Measurements from ENCODE around the gene CD79A.

CD79A gene

DNA sequence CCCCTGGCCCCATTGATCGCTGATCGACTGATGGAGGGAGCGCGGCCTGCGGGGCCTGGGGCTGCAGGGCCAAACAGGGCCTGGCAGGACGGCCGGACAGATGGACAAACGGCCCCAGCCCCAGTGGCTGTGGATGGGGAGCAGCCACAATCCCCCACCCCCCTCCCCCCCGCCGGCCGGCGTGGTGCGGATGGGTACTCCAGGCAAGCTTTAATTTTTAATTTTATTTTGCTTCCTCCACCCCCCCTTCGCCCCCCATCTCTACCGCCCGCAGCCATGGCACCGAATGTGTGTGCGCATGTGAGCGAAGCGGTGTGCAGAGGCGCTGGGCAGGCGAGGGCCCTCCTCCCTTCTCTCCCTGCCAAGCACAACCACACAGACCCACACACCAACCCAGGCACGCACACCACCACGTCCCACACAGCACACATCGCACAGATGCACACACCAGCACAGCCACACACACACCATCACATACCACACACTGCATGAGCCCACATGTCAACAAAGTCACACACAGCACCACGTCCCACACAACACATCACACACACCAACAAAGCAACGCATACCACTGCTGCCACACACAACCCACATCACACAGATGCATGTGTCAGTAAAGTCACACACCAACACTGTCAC lies 38.8 kb downstream of the CD79A start:
- H3K4me1 ChIP-seq = peaks cover 13% of the 10 kb centered on the region
- TF ChIP-seq, protein P1, sequence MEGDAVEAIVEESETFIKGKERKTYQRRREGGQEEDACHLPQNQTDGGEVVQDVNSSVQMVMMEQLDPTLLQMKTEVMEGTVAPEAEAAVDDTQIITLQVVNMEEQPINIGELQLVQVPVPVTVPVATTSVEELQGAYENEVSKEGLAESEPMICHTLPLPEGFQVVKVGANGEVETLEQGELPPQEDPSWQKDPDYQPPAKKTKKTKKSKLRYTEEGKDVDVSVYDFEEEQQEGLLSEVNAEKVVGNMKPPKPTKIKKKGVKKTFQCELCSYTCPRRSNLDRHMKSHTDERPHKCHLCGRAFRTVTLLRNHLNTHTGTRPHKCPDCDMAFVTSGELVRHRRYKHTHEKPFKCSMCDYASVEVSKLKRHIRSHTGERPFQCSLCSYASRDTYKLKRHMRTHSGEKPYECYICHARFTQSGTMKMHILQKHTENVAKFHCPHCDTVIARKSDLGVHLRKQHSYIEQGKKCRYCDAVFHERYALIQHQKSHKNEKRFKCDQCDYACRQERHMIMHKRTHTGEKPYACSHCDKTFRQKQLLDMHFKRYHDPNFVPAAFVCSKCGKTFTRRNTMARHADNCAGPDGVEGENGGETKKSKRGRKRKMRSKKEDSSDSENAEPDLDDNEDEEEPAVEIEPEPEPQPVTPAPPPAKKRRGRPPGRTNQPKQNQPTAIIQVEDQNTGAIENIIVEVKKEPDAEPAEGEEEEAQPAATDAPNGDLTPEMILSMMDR (IDR thresholded peaks at IDR 0.05) = no peak
- H3K4me2 ChIP-seq (ENCODE audit: low read length) = no peak overlapping the region

DNA sequence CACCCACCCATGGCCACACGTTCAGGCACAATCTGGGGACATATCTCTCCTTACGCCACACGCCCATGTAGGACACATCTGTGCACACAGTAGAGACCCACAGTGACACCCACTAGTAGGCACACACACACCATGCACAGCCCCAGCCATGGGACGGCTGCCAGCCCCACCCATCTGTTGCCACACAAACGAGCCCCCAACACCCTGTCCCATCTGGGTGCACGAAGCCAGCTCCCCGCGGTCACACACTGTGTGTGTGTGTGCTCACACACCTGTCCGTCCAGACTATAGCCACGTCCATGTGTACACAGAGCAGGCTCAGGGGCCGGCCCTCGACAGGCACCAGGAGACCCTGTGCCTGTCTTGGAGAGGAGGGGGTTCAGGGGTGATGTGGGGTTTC lies 40.6 kb downstream of the CD79A start:
- Histone ChIP-seq H3K4me3 (ENCODE audit: low read depth, low read length) (no peak overlapping the region), H3K27me3 (ENCODE audit: control insufficient read depth, insufficient read depth, low read length) (peaks cover 5% of the 10 kb centered on the region), H2AFZ (no peak overlapping the region), H3K9me3 (ENCODE audit: control insufficient read depth, low read length) (no peaks in the 10 kb centered on the region), H3K79me2 (peaks cover 4% of the 10 kb centered on the region), H3K4me1 (peaks cover 6% of the 10 kb centered on the region), H3K9ac (no peak overlapping the region), H3K4me2 (ENCODE audit: low read length) (no peak overlapping the region), H3K27ac (no peak overlapping the region), H3K36me3 (ENCODE audit: control insufficient read depth, insufficient read depth, low read length) (no peaks in the 10 kb centered on the region)
- TF ChIP-seq, protein P1 (IDR thresholded peaks at IDR 0.05) = no peak

More for the DNA sequence above, 38.8 kb downstream of the CD79A start:
- H2AFZ ChIP-seq = no peak overlapping the region
- H3K9ac ChIP-seq = no peak overlapping the region
- no peaks in the 10 kb centered on the region for H3K9me3 ChIP-seq (ENCODE audit: control insufficient read depth, low read length)
- no peaks in the 10 kb centered on the region for H3K36me3 ChIP-seq (ENCODE audit: control insufficient read depth, insufficient read depth, low read length)
- H3K4me3 ChIP-seq (ENCODE audit: low read depth, low read length) = no peak overlapping the region
- no peak overlapping the region for H3K27ac ChIP-seq
- H3K27me3 ChIP-seq (ENCODE audit: control insufficient read depth, insufficient read depth, low read length) = peaks cover 5% of the 10 kb centered on the region
- H3K79me2 ChIP-seq = peaks cover 4% of the 10 kb centered on the region

DNA sequence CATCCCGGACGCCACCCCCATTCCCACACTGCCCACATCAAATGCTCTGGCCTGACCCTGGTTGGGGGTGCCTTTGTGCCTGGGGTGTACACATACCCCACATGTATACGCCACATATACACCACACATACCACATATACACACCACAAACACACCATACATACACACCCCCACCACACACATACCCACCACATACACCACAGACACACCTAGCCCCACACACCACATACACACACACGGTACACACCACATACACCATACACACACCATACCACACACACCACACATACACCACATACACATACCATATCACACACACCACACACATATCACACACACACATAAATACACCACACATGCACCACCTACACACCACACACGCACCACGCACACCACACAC lies 41.0 kb downstream of the CD79A start:
- TF ChIP-seq, protein P1 (IDR thresholded peaks at IDR 0.05) = no peak
- no peak overlapping the region for H3K27ac ChIP-seq
- peaks cover 5% of the 10 kb centered on the region for H3K27me3 ChIP-seq (ENCODE audit: control insufficient read depth, insufficient read depth, low read length)
- no peaks in the 10 kb centered on the region for H3K36me3 ChIP-seq (ENCODE audit: control insufficient read depth, insufficient read depth, low read length)
- H3K4me2 ChIP-seq (ENCODE audit: low read length) = no peak overlapping the region
- no peak overlapping the region for H3K9ac ChIP-seq
- no peaks in the 10 kb centered on the region for H3K9me3 ChIP-seq (ENCODE audit: control insufficient read depth, low read length)
- H3K79me2 ChIP-seq = peaks cover 4% of the 10 kb centered on the region
- H2AFZ ChIP-seq = no peak overlapping the region
- H3K4me3 ChIP-seq (ENCODE audit: low read depth, low read length) = no peak overlapping the region
- peaks cover 6% of the 10 kb centered on the region for H3K4me1 ChIP-seq

DNA sequence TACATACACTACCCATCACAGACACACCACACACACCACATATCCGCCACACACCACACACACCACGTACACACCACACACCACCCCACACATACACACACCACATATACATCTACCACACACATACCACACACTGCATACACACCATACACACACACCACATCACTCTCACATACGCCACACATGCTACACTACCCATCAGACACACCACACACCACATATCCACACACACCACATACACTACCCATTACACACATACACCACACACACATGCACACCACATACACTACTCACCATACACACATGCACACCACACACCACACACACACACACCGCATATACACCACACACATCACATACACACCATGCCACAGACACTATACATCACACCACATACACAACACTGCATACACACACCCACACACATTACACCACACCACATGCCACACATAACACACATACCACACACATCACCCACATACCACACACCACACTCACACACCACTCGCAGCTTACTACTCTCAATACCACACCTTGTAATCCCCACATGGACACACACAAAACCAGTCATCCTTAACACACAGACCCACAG lies 41.7 kb downstream of the CD79A start:
- H3K4me2 ChIP-seq (ENCODE audit: low read length) = no peak overlapping the region
- no peak overlapping the region for H3K4me3 ChIP-seq (ENCODE audit: low read depth, low read length)
- H3K27me3 ChIP-seq (ENCODE audit: control insufficient read depth, insufficient read depth, low read length) = peaks cover 5% of the 10 kb centered on the region
- no peak overlapping the region for H2AFZ ChIP-seq
- no peaks in the 10 kb centered on the region for H3K9me3 ChIP-seq (ENCODE audit: control insufficient read depth, low read length)
- no peak overlapping the region for H3K9ac ChIP-seq
- TF ChIP-seq, protein P1 (IDR thresholded peaks at IDR 0.05) = no peak
- H3K27ac ChIP-seq = no peak overlapping the region
- H3K36me3 ChIP-seq (ENCODE audit: control insufficient read depth, insufficient read depth, low read length) = no peaks in the 10 kb centered on the region
- peaks cover 4% of the 10 kb centered on the region for H3K79me2 ChIP-seq
- H3K4me1 ChIP-seq = peaks cover 6% of the 10 kb centered on the region
